ENCODE data around the gene SEMA5A. TPM values are rescaled to one million over a fixed set of nuclear protein-coding genes. Genes with fewer than 3 reads are reported as not detected.

Gene SEMA5A
- total RNA-seq, 2 experiments from 2014 or later, result not detected

DNA sequence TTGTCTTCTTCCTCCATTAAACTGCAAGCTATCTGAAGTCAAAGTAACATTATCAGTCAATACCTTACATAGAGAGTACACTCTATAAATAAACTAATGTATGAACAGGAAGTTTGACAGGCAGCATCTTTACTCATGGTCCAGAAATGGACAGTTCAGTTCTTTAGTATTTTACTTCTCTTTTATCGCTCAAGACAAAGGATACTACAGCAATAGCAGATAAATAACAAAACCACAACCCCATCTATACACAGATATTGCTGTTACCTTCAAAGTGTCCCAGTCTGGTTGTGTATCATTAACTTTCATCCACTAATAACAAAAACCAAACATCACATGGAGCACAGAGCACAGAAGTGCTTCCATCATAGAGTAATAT, 46.4 kb downstream of the SEMA5A start:
- intact Hi-C loops (cut with micrococcal nuclease), result no loop called here
- no peaks in the 10 kb centered on the region for H3K36me3 Mint-ChIP-seq (ENCODE audit: low read depth)
- no peaks in the 10 kb centered on the region for H3K9me3 Mint-ChIP-seq
- H3K27ac Mint-ChIP-seq, result no peak overlapping the region
- H3K27me3 Mint-ChIP-seq (ENCODE audit: low read depth), result no peaks in the 10 kb centered on the region
- H3K4me1 Mint-ChIP-seq (ENCODE audit: low read depth), result no peaks in the 10 kb centered on the region
- no peak for DNase-seq
- CTCF ChIA-PET, result interaction anchor here (0.7 kb wide), 1 partner anchor 19 kb away, joined by 3 read pairs; no protein-coding TSS in a partner anchor
- no peak overlapping the region for H3K4me3 Mint-ChIP-seq

DNA sequence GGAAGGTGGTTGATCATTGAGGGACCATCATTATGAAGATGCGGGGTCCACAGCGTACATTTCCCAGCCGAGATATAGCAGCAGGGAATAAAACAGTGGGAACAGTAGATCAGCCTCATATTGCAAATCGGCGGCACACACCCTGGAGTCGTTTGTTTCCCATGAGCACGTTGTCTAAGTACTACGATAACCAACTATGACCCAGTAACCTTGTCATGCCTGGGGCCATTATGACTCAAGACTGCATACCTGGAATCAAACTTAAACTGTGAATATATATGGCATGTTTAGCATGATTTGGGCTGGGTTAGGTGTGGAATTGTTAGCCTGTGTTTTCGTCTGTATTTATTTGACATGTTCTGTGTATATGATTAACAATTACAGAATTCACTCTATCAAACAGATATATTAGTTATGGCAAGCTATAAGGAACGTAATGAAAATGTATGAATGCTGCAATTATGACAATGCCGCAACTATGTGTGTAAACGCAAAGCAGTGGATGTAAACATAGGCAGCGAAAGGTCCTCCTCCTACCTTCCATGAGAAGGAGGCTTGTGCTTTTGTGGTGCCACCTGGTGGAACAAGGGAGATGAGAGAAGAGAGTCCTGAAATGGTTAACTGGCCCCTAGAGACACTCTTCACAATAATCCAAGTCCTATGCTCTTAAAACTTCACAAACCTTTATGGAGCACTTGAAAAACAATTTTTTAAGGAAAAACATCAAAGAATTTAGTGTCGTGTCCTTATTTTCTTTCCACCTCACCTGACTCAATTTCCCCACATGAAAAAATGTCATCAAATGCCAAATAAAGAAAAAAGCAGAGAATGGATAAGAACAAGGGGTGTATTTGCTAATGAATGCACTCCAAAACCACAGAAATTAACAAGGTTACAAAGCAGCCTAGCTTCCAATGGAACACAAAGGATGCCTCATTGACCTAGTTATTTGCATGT, 47.1 kb downstream of the SEMA5A start:
- intact Hi-C loops (cut with micrococcal nuclease), result no loop called here
- no peaks in the 10 kb centered on the region for H3K9me3 Mint-ChIP-seq

DNA sequence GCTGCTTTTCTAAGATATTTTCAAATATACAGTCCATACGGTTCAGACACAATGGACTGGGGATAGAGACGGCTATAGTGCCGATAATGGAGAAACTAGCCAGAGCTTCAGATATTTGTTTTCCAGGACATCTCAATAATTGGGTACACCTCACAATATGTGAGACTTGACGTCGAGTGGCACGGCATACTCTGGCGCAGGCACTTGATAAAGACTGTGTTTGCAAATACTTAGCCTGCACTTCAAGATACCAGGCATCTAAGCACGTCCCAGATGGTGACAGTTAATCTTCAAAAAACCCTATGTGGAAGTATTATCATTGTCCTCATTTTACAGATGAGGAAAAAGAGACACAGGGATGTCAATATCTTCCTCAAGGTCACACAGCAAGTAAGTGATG, 48.5 kb downstream of the SEMA5A start:
- no peak overlapping the region for H3K4me3 Mint-ChIP-seq
- H3K9me3 Mint-ChIP-seq, result no peaks in the 10 kb centered on the region
- H3K27ac Mint-ChIP-seq, result no peak overlapping the region
- no peaks in the 10 kb centered on the region for H3K36me3 Mint-ChIP-seq (ENCODE audit: low read depth)
- no peak for DNase-seq
- intact Hi-C loops (cut with micrococcal nuclease), result no loop called here
- H3K4me1 Mint-ChIP-seq (ENCODE audit: low read depth), result no peaks in the 10 kb centered on the region
- no peaks in the 10 kb centered on the region for H3K27me3 Mint-ChIP-seq (ENCODE audit: low read depth)
- CTCF ChIA-PET, result no interaction called here

More for the DNA sequence above, 47.1 kb downstream of the SEMA5A start:
- Mint-ChIP-seq H3K4me1 (ENCODE audit: low read depth) (no peaks in the 10 kb centered on the region), H3K27me3 (ENCODE audit: low read depth) (no peaks in the 10 kb centered on the region), H3K4me3 (no peak overlapping the region), H3K27ac (no peak overlapping the region), H3K36me3 (ENCODE audit: low read depth) (no peaks in the 10 kb centered on the region)
- DNase-seq, result peak; percentile 14
- CTCF ChIA-PET, result no interaction called here

DNA sequence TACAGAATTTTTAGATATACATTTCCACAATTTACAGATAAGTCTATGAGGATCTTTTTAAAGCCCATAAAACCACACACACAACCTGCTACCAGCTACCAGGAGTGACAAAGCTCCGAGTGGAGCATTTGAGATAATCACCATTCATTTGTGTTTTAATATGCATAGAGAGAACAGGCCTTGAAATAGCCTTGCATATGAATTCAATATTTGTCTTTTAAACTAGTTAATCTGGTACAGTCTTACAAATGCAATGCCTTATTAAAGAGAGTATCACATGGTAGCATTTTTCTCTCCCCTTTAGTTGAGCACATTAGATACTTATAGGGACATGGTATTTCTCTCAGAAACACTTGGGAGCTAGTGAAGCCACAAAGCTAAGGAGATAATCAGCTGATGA, 49.1 kb downstream of the SEMA5A start:
- no peaks in the 10 kb centered on the region for H3K36me3 Mint-ChIP-seq (ENCODE audit: low read depth)
- no peak overlapping the region for H3K4me3 Mint-ChIP-seq
- no peak for DNase-seq
- no peaks in the 10 kb centered on the region for H3K27me3 Mint-ChIP-seq (ENCODE audit: low read depth)
- H3K9me3 Mint-ChIP-seq, result no peaks in the 10 kb centered on the region
- CTCF ChIA-PET, result no interaction called here
- intact Hi-C loops (cut with micrococcal nuclease), result no loop called here
- H3K4me1 Mint-ChIP-seq (ENCODE audit: low read depth), result no peaks in the 10 kb centered on the region
- no peak overlapping the region for H3K27ac Mint-ChIP-seq

DNA sequence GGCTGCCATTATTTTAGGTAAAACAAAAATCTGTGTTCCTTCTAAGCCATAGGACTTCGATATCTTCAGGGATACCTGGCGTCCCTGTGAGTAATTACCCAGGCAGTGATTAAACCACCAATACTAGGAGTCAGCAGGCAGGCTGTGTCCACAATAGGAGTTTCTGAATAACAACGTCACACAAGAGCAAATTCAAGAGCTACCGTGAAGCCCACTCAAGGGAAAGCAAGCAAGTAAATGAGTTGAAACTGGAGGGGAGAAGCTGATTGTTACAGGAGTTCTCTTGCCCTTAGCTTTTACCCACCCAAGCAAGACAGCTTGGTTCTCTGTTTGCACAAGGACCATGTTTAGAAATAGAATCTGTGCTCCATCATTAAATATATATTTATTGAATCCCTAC, 50.8 kb downstream of the SEMA5A start:
- DNase-seq, result no peak
- CTCF ChIA-PET, result no interaction called here
- H3K4me3 Mint-ChIP-seq, result no peak overlapping the region
- no peaks in the 10 kb centered on the region for H3K27me3 Mint-ChIP-seq (ENCODE audit: low read depth)
- no peaks in the 10 kb centered on the region for H3K36me3 Mint-ChIP-seq (ENCODE audit: low read depth)
- no peaks in the 10 kb centered on the region for H3K9me3 Mint-ChIP-seq
- intact Hi-C loops (cut with micrococcal nuclease), result no loop called here
- no peak overlapping the region for H3K27ac Mint-ChIP-seq
- H3K4me1 Mint-ChIP-seq (ENCODE audit: low read depth), result no peaks in the 10 kb centered on the region

DNA sequence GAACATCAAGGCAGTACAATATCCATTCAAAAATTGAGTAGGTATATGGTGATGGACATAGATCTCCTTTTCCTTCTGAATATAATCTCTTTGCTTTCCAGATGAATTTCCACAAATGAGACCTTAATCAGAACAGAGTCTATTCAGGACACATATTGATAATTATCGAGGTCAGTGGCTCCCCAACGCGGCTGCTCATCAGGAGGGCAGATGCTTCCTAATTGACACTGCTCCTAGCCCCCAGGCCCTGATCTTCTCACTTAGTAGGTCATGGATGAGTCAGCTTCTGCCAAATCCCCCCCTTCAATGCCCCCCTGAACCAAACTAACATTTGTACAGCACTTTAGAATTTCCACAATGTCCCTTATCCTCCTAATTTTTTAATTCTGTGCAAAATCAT, 51.6 kb downstream of the SEMA5A start:
- no peak overlapping the region for H3K27ac Mint-ChIP-seq
- H3K4me3 Mint-ChIP-seq, result no peak overlapping the region
- DNase-seq, result no peak
- intact Hi-C loops (cut with micrococcal nuclease), result no loop called here
- no peaks in the 10 kb centered on the region for H3K36me3 Mint-ChIP-seq (ENCODE audit: low read depth)
- H3K9me3 Mint-ChIP-seq, result no peaks in the 10 kb centered on the region
- H3K4me1 Mint-ChIP-seq (ENCODE audit: low read depth), result no peaks in the 10 kb centered on the region
- CTCF ChIA-PET, result no interaction called here
- no peaks in the 10 kb centered on the region for H3K27me3 Mint-ChIP-seq (ENCODE audit: low read depth)

DNA sequence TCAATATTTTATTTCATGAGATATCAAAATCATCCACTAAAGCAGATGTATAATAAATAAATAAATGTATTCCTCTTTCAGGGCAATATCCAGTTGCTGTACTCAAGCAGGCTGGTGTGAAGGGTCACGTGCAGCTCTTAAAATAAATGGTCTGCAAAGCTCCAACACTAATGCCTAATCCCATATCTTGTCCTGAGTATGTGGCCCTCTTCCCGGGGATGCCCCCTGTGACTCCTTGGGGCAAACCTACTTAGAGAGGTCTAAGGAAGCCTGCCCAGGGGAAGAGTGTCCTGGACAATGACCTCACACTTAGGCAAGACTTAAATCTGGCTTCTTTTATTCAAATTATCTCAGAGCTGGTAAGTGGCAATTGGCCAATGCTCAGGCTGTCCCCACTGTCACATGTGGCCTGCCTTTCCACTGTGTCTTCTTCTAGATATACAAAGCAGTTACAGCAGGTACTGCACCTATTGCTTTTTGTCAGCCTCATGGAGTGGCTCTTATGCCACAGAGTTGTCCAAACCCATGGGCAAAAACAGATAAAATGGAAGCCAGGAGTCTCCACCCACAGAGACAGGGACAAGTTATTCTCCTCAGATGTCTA, 55.3 kb downstream of the SEMA5A start:
- H3K27me3 Mint-ChIP-seq (ENCODE audit: low read depth), result no peaks in the 10 kb centered on the region
- H3K4me3 Mint-ChIP-seq, result no peak overlapping the region

DNA sequence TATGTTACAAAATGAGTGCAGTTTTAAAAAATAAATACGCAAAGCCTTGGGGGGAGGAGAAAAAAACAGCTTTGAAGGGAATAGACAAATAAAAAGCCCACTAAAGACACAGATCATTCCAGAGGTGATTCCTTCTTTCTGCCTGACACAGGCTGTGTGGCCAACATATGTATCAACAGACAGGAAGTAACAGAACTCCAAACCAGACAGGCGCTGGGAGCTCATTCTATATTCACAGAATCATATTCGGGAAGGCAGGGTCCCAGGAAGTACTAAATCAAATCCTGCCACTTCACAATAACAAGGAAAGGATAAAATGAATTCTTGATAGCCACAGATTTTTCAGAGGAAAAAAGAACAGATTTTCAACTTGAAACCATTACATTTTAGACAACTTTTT, 62.1 kb downstream of the SEMA5A start:
- no peaks in the 10 kb centered on the region for H3K36me3 Mint-ChIP-seq (ENCODE audit: low read depth)
- intact Hi-C loops (cut with micrococcal nuclease), result no loop called here
- H3K9me3 Mint-ChIP-seq, result peaks cover 2% of the 10 kb centered on the region
- no peaks in the 10 kb centered on the region for H3K4me1 Mint-ChIP-seq (ENCODE audit: low read depth)
- H3K27ac Mint-ChIP-seq, result no peak overlapping the region
- DNase-seq, result no peak
- H3K27me3 Mint-ChIP-seq (ENCODE audit: low read depth), result no peaks in the 10 kb centered on the region
- no peak overlapping the region for H3K4me3 Mint-ChIP-seq
- CTCF ChIA-PET, result no interaction called here

More for the DNA sequence above, 55.3 kb downstream of the SEMA5A start:
- Mint-ChIP-seq H3K4me1 (ENCODE audit: low read depth) (no peaks in the 10 kb centered on the region), H3K9me3 (no peaks in the 10 kb centered on the region), H3K36me3 (ENCODE audit: low read depth) (no peaks in the 10 kb centered on the region), H3K27ac (no peak overlapping the region)
- CTCF ChIA-PET, result no interaction called here
- no peak for DNase-seq
- intact Hi-C loops (cut with micrococcal nuclease), result no loop called here

DNA sequence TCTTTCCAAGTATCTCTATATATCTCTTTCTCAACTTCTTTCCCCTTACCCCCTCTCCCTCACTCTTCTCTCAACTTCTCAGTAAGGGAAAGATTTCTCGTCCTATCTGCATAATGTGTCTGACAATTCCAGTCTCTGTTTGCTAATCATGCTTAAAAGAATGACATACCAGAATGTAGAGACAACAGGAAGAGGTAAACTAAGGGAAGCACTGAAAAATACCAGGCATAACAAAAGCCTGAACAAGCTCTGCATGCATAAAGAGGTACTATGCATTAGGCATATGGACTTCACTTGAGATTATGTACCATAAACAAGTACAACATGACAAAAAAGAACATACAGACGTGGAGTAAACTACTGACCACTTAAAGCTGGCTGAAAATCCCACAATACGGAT, 62.6 kb downstream of the SEMA5A start:
- CTCF ChIA-PET, result no interaction called here
- no peaks in the 10 kb centered on the region for H3K27me3 Mint-ChIP-seq (ENCODE audit: low read depth)
- no peak overlapping the region for H3K27ac Mint-ChIP-seq

DNA sequence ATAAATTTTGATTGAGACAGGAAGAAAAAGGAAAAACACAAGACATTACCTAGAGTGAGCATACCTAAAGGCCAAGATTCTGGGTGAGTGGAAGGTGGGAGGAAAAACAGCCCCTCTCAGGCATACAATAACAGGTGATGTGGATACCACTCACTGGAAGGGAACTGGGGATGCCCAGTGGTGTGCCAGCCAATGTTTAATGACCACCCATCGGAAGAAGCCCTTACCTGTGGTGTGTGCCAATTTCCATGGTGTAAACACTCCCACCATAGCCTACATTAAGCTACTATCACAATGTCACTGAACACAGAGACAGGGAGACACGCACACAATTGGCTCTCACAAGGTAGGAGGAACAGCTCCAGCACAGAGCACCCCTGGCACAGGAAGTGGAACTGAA, 63.5 kb downstream of the SEMA5A start:
- Mint-ChIP-seq H3K36me3 (ENCODE audit: low read depth) (no peaks in the 10 kb centered on the region), H3K4me3 (no peak overlapping the region), H3K27ac (no peak overlapping the region), H3K9me3 (peaks cover 9% of the 10 kb centered on the region), H3K27me3 (ENCODE audit: low read depth) (no peaks in the 10 kb centered on the region), H3K4me1 (ENCODE audit: low read depth) (no peaks in the 10 kb centered on the region)
- intact Hi-C loops (cut with micrococcal nuclease), result no loop called here
- CTCF ChIA-PET, result no interaction called here
- DNase-seq, result no peak

More for the DNA sequence above, 62.6 kb downstream of the SEMA5A start:
- intact Hi-C loops (cut with micrococcal nuclease), result no loop called here
- Mint-ChIP-seq H3K36me3 (ENCODE audit: low read depth) (no peaks in the 10 kb centered on the region), H3K9me3 (peaks cover 5% of the 10 kb centered on the region), H3K4me3 (no peak overlapping the region), H3K4me1 (ENCODE audit: low read depth) (no peaks in the 10 kb centered on the region)
- DNase-seq, result no peak

DNA sequence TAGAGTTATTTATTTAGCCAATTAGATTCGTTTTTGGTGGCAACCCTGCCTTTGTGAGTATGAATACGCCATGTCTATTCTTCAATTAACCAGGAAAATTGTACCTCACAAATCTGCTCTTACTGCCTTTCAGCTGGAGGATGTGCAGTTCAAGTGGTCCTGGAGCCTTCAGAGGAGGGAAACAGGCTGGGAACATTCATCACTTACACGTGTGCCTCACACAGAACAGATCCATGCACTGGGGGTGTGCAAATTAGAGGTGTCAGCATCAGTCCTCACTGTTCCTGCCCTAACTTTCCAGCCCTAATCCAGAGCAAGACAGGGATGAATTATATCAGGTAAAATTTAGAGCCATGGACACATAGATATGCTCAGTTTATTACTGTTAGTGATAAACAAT, 65.4 kb downstream of the SEMA5A start:
- H3K27me3 Mint-ChIP-seq (ENCODE audit: low read depth), result no peaks in the 10 kb centered on the region
- CTCF ChIA-PET, result no interaction called here
- H3K27ac Mint-ChIP-seq, result no peak overlapping the region
- no peaks in the 10 kb centered on the region for H3K4me1 Mint-ChIP-seq (ENCODE audit: low read depth)
- H3K36me3 Mint-ChIP-seq (ENCODE audit: low read depth), result no peaks in the 10 kb centered on the region
- intact Hi-C loops (cut with micrococcal nuclease), result no loop called here
- no peak for DNase-seq
- H3K9me3 Mint-ChIP-seq, result peaks cover 15% of the 10 kb centered on the region
- no peak overlapping the region for H3K4me3 Mint-ChIP-seq

DNA sequence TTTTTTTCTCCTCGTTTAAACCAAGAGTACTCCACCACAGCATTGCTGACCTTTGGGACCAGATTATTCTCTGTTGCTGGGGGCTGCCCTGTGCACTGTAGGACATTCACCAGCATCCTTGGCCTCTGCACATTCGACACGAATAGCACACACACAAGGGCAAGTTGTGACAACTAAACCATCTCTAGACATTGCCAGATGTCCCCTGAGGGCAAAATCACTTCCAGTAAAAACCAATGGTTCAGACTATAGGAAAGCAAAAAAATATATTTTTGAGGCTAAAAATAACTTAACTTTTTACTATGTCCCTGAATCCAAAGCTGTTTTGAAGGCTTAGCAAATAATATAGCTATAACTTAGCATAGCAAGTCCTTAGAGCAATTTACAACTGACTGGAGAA, 65.9 kb downstream of the SEMA5A start:
- peaks cover 15% of the 10 kb centered on the region for H3K9me3 Mint-ChIP-seq
- no peak overlapping the region for H3K27ac Mint-ChIP-seq
- H3K4me1 Mint-ChIP-seq (ENCODE audit: low read depth), result no peaks in the 10 kb centered on the region
- no peak for DNase-seq
- intact Hi-C loops (cut with micrococcal nuclease), result no loop called here
- H3K36me3 Mint-ChIP-seq (ENCODE audit: low read depth), result no peaks in the 10 kb centered on the region
- CTCF ChIA-PET, result no interaction called here
- H3K27me3 Mint-ChIP-seq (ENCODE audit: low read depth), result no peaks in the 10 kb centered on the region
- H3K4me3 Mint-ChIP-seq, result no peak overlapping the region

DNA sequence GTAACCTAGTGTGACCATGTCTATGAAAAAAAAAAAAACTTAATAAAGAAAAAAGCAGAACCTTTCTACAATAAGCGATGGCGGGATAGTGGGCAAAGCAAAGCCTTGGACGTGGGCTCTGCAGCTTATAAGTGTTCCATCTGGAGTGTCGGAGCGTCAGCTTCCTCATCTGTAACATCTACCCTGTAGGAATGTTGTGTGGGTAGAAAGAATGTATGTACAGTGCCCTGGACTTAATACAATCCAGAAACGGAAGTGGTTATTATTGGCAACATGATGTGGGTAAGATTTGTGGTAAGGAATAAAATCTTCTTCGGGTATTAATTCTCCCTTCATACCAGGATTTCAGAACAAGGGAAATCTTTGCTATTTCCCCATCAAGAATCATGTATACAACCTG, 66.5 kb downstream of the SEMA5A start:
- H3K9me3 Mint-ChIP-seq, result peaks cover 15% of the 10 kb centered on the region
- H3K36me3 Mint-ChIP-seq (ENCODE audit: low read depth), result no peaks in the 10 kb centered on the region
- H3K4me3 Mint-ChIP-seq, result no peak overlapping the region
- CTCF ChIA-PET, result no interaction called here
- no peaks in the 10 kb centered on the region for H3K4me1 Mint-ChIP-seq (ENCODE audit: low read depth)
- DNase-seq, result no peak
- no peak overlapping the region for H3K27ac Mint-ChIP-seq
- H3K27me3 Mint-ChIP-seq (ENCODE audit: low read depth), result no peaks in the 10 kb centered on the region
- intact Hi-C loops (cut with micrococcal nuclease), result no loop called here
